ENCODE data around the gene SPATA3. TPM values are rescaled to one million over a fixed set of nuclear protein-coding genes. Genes with fewer than 3 reads are reported as not detected.

The SPATA3 gene
- total RNA-seq, 1 experiment from 2014 or later = not detected

- H3K9me3 ChIP-seq = no peaks in the 10 kb centered on the region
- H3K4me3 ChIP-seq (ENCODE audit: low read depth, low read length) = no peak overlapping the region
- no peaks in the 10 kb centered on the region for H3K4me1 ChIP-seq
- DNase-seq = no peak
- H3K9me3 Mint-ChIP-seq (ENCODE audit: unreplicated experiment) = no peaks in the 10 kb centered on the region
- no TSS peak for BruUV-seq (replicated peaks)
- no peaks in the 10 kb centered on the region for H3K27me3 Mint-ChIP-seq (ENCODE audit: insufficient read depth, unreplicated experiment)
- ChIA-PET CTCF (no interaction called here), POLR2A (no interaction called here)
- H3K4me1 Mint-ChIP-seq (ENCODE audit: low read depth, unreplicated experiment) = no peaks in the 10 kb centered on the region
- TF ChIP-seq CTCF (IDR thresholded peaks at IDR 0.05; ENCODE audit: insufficient read depth in 1 of 2, low read depth in 1 of 2, low read length in 1 of 2, severe bottlenecking in 1 of 2, unreplicated experiment in 1 of 2) = no peak
- no peaks in the 10 kb centered on the region for H3K27me3 ChIP-seq (replicated peaks; ENCODE audit: control insufficient read depth, insufficient read depth, low read length)
- H3K36me3 ChIP-seq (ENCODE audit: control insufficient read depth, insufficient read depth, low read length) = no peaks in the 10 kb centered on the region
- intact Hi-C loops (cut with micrococcal nuclease; ENCODE audit: unreplicated experiment) = no loop called here
- H3K36me3 Mint-ChIP-seq (ENCODE audit: insufficient read depth, unreplicated experiment) = no peaks in the 10 kb centered on the region
- no peak overlapping the region for H3K27ac Mint-ChIP-seq (ENCODE audit: unreplicated experiment)
- no peak overlapping the region for H3K4me3 Mint-ChIP-seq (ENCODE audit: unreplicated experiment)
Observed at GRCh38 chr2:230968921-230969658, 26.8 kb upstream of the SPATA3 start.

DNA sequence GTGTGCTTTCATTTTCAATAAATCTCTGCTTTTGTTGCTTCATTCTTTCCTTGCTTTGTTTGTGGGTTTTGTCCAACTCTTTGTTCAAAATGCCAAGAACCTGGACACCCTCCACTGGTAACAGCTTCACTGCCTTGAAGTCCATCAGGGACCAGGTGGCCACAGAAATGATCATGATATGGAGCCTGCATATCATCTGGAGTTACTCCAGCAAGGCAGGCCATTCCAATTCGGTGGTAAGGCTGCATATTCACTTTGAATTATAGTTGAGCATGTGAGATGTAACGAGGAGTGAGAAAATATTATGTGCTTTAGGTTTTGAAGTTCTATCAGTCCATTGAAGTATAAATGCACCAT is 26.3 kb upstream of the SPATA3 start:
- H3K4me3 Mint-ChIP-seq (ENCODE audit: unreplicated experiment) = no peak overlapping the region
- no peak for TF ChIP-seq CTCF (IDR thresholded peaks at IDR 0.05; ENCODE audit: insufficient read depth in 1 of 2, low read depth in 1 of 2, low read length in 1 of 2, severe bottlenecking in 1 of 2, unreplicated experiment in 1 of 2)
- H3K27ac Mint-ChIP-seq (ENCODE audit: unreplicated experiment) = no peak overlapping the region
- BruUV-seq (replicated peaks) = no TSS peak
- Histone ChIP-seq H3K27me3 (replicated peaks; ENCODE audit: control insufficient read depth, insufficient read depth, low read length) (no peaks in the 10 kb centered on the region), H3K4me3 (ENCODE audit: low read depth, low read length) (no peak overlapping the region), H3K36me3 (ENCODE audit: control insufficient read depth, insufficient read depth, low read length) (no peaks in the 10 kb centered on the region), H3K9me3 (no peaks in the 10 kb centered on the region), H3K4me1 (no peaks in the 10 kb centered on the region)
- ChIA-PET CTCF (no interaction called here), POLR2A (no interaction called here)
- no peaks in the 10 kb centered on the region for H3K9me3 Mint-ChIP-seq (ENCODE audit: unreplicated experiment)
- intact Hi-C loops (cut with micrococcal nuclease; ENCODE audit: unreplicated experiment) = no loop called here
- H3K27me3 Mint-ChIP-seq (ENCODE audit: insufficient read depth, unreplicated experiment) = no peaks in the 10 kb centered on the region
- H3K4me1 Mint-ChIP-seq (ENCODE audit: low read depth, unreplicated experiment) = no peaks in the 10 kb centered on the region
- no peak for DNase-seq
- H3K36me3 Mint-ChIP-seq (ENCODE audit: insufficient read depth, unreplicated experiment) = no peaks in the 10 kb centered on the region

DNA sequence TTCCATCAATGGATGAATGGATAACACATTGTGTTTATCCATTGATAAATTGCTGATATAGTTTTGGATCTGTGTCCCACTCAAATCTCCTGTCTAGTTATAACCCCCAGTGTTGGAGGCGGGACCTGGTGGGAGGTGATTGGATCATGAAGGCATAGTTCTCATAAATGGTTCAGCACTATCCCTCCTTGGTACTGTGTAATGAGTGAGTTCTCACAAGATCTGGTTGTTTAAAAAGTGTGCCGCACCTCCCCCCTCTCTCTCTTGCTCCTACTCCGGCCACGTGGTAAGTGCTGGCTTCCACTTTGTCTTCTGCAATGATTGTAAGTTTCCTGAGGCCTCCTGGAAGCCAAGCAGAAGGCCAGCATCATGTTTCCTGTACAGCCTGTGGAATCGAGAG is 23.9 kb upstream of the SPATA3 start:
- no peak for DNase-seq
- Mint-ChIP-seq H3K36me3 (ENCODE audit: insufficient read depth, unreplicated experiment) (no peaks in the 10 kb centered on the region), H3K9me3 (ENCODE audit: unreplicated experiment) (no peaks in the 10 kb centered on the region), H3K4me3 (ENCODE audit: unreplicated experiment) (no peak overlapping the region), H3K4me1 (ENCODE audit: low read depth, unreplicated experiment) (peaks cover 5% of the 10 kb centered on the region), H3K27me3 (ENCODE audit: insufficient read depth, unreplicated experiment) (no peaks in the 10 kb centered on the region), H3K27ac (ENCODE audit: unreplicated experiment) (no peak overlapping the region)
- intact Hi-C loops (cut with micrococcal nuclease; ENCODE audit: unreplicated experiment) = no loop called here
- Histone ChIP-seq H3K36me3 (ENCODE audit: control insufficient read depth, insufficient read depth, low read length) (no peaks in the 10 kb centered on the region), H3K4me3 (ENCODE audit: low read depth, low read length) (no peak overlapping the region), H3K4me1 (no peaks in the 10 kb centered on the region), H3K9me3 (no peaks in the 10 kb centered on the region), H3K27me3 (replicated peaks; ENCODE audit: control insufficient read depth, insufficient read depth, low read length) (no peaks in the 10 kb centered on the region)
- CTCF ChIA-PET = no interaction called here
- no peak for TF ChIP-seq CTCF (IDR thresholded peaks at IDR 0.05; ENCODE audit: insufficient read depth in 1 of 2, low read depth in 1 of 2, low read length in 1 of 2, severe bottlenecking in 1 of 2, unreplicated experiment in 1 of 2)
- no TSS peak for BruUV-seq (replicated peaks)
- POLR2A ChIA-PET = no interaction called here

Data from Caco-2 (cell line).